ENCODE measurements around the gene KIRREL3.

The KIRREL3 gene

GRCh38 chr11:127000291-127000968 is at the start of gene KIRREL3:
Gene KIRREL3 (minus strand): TSS chr11:127000770.
- no peak for DNase-seq (ENCODE audit: low read depth)

DNA sequence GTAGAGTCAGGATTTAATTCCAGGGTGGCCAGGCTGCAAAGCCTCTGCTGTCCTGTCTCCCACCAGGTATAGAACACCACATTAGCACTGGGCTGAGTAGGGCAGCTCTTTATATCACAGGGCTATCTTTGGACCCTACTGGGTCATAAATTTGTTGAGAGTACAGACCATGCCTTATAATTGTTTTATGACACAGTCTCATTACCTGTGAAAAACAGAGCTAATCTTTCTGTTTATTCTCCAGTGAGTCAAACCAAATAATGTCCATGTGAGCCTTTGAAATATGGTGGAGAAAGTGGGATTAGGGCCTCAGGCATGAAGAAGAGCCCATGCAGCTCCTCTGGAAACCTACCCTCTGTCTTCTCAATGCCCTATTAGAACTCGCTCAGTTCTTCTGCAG is 49.6 kb upstream of the KIRREL3 start:
- DNase-seq (ENCODE audit: low read depth) = no peak

DNA sequence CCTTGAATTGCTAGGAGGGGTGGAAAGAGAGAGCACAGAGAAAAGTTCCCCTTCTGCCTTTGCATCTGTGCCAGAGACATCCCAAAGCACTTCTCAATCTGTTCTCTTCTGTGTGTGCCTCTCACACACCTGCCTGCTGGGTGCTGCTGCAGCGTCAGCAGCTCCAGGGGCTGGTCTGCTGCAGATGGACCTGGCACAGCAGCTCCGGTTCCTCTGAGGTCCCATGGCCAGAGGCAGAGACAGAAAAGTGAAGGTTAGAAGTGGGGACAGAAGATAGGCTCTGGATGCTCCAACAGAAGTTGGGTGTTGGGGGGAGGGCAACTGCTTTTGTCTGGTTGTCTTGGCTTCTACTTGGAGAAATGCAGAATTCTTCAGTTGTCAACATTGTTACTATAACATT is 48.9 kb upstream of the KIRREL3 start:
- no peak for DNase-seq (ENCODE audit: low read depth)

DNA sequence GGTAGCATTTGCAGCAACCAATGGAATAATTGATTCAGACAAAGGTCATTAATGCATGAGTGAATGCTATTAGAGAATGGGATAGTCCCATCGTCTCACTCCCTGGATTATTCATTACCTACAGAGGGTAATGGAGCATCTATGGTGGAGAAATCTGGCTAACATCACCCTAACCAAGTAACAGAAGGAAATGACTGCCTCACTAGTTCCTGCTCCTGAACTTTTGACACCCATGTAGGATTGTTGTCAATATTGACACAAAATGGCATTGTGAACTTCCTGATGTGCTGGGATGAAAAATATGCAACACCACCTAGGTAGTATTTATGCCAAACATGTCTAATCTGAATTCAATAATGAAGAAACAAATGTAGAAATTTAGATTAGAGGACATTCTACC is 44.0 kb upstream of the KIRREL3 start:
- DNase-seq (ENCODE audit: low read depth) = no peak

DNA sequence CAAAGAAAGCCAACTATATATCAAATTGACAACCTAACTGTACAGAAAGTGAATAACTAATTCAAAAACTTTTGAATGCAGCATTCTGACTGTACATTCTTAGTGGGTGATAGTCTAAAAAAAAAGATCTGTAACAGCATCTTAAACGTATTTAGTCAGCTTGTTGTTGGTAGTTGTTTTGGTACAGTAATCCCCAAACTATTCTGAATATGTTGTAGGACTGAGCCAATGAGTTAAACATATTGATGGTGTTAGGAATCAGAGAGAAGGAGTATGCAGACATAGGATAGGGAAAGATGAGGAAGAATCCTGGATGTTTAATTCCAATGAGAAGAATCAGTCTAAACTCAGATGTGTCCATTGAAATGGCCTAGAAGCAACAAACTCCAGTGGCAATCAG is 41.9 kb upstream of the KIRREL3 start:
- no peak for DNase-seq (ENCODE audit: low read depth)

DNA sequence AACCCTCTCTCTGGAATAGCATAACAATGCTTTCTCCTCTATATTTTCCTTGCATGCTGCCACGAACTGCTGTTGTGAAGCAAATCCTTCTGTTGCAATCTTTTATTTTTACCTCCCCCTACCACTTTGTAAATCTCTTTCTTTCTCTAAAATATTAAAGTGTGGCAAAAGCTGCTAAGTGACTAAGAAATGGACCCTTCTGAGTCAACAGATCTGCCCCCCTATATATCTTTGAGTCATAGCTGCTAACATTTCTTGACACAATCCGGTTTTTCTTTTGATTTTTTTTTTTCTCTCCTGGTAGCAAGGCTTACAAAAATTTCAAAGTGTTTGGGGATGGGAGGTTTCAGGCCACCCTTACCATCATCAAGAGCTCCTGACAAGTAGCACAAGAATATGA is 39.0 kb upstream of the KIRREL3 start:
- no peak for DNase-seq (ENCODE audit: low read depth)

DNA sequence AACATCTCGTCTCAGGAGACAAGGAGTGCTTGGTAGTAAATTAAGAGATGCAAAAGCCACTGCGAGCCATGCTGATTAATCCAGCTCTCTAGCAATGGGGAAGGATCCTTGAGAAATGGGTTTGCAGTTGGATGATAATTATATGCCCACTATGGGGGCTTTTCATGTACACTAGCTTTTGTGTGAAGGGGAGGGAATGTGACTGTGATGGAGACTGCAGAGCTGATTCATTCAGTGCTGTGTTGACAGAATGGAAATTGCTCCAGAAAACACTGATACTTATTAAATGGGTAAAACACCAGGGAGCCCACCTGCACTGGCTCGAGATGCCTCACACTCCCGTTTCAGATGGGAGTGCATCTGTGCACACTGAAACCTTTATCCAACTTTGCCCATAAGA is 37.0 kb upstream of the KIRREL3 start:
- DNase-seq (ENCODE audit: low read depth) = no peak

DNA sequence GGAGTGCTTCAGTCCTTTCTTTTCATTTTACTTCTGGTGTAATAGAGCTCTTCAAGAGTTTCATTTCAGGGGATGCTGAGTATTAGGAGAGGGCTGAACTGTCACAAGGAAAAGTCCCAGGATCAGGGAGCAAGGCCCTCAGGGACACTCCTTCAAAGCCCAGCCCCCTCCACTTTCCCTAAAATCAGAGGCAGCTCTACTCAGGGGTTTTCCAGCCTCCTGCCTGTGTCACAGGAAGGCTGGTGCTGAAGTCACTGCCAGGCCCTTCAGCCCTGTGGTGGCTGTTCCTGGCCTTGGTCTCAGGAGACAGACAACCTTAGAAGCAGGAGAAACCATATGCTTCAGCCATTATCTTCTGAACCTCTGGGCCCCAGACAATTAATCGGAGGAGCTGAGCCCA is 36.4 kb upstream of the KIRREL3 start:
- no peak for DNase-seq (ENCODE audit: low read depth)

GRCh38 chr11:127035824-127036223 is 35.3 kb upstream of the KIRREL3 start:
- no peak for DNase-seq (ENCODE audit: low read depth)

DNA sequence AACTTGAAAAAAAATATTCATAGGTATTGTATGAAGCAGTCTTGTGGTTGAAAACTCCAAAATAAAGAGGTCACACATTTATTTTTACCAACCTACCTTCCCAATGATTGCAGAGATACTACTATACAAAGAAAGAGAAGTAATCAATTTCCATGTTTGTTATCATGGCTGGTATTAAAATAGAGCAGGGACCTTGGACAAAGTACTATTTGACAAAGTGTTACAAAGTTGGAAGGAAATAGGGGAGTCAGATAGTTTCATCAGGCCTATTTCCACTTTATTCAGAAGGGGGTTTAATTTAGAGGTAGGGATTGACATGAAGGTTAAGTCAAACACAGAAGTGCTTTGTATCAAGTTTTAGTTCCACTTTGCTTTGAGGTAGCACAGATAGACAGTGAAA is 34.4 kb upstream of the KIRREL3 start:
- DNase-seq (ENCODE audit: low read depth) = no peak

DNA sequence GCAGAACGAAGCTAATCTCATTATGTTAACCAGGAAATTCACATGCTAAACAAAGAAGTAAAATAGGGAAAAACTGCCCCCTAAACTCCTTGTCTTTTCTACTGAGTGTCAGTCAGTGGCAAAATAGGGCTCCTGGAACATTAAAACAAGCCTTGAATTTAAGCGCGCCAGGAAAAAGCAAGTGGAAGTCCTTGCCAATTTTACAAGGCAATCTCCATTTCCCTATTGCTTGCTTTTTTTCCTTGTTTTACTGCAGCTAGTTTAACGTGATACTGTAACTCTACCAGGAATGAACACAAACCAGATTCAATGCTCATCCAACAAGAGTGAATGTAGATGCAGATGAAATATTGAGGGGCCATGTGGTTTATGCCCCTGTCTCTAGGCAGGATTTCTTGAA is 28.1 kb upstream of the KIRREL3 start:
- DNase-seq (ENCODE audit: low read depth) = no peak

DNA sequence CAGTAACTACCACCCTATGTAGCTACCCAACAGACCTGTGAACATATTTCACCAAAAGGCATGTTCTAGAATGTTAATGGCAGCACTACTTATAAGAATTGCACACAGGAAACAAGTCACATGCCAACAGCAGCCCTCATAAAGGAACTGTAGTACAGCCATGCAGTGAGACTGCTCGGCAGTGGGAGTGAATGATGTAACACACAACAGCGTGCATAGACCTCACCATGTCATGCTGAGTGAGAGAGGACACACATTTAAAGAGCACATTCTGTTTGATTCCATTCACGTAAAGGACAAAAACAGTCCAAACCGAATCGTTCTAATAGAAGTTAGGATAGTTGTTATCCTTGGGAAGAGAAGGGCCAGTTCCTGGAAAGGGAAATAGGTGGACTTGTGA is 27.2 kb upstream of the KIRREL3 start:
- no peak for DNase-seq (ENCODE audit: low read depth)

GRCh38 chr11:127027000-127027399 is 26.4 kb upstream of the KIRREL3 start:
- DNase-seq (ENCODE audit: low read depth) = no peak

GRCh38 chr11:127023991-127024390 is 23.4 kb upstream of the KIRREL3 start:
- DNase-seq (ENCODE audit: low read depth) = no peak

GRCh38 chr11:127018683-127019279 is 18.2 kb upstream of the KIRREL3 start:
- DNase-seq (ENCODE audit: low read depth) = no peak

- no peak for DNase-seq (ENCODE audit: low read depth)
Observed at GRCh38 chr11:127017482-127017881, 16.9 kb upstream of the KIRREL3 start.

DNA sequence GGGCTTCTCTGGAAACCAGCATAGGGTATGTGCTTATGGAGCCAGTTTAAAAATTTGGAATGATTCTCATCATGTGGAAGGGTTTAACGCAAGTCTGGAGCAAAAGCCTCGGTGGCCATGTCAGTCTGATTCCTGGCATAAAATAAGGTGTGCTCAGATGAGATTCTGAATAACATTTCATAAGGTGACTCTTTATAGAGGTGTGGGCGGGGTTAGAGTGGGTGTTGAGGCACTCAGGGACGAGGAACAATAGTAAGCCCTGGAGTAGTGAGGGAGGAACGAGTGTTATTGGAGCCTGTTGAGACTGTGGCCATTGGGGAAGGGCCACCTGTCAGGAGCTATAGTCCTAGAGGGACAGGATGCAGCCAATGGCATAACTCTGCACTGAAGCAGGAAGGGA is 13.0 kb upstream of the KIRREL3 start:
- no peak for DNase-seq (ENCODE audit: low read depth)

- DNase-seq (ENCODE audit: low read depth) = no peak
Observed at GRCh38 chr11:127006311-127006710, 5.7 kb upstream of the KIRREL3 start.

- DNase-seq (ENCODE audit: low read depth) = no peak
Observed at GRCh38 chr11:127003260-127003981, 2.9 kb upstream of the KIRREL3 start.

GRCh38 chr11:127002669-127003259 is 2.2 kb upstream of the KIRREL3 start:
- DNase-seq (ENCODE audit: low read depth) = no peak

- DNase-seq (ENCODE audit: low read depth) = no peak
Observed at GRCh38 chr11:127000981-127001380, 411 bp upstream of the KIRREL3 start.

- no peak for DNase-seq (ENCODE audit: low read depth)
Observed at GRCh38 chr11:126999366-126999765, 1.2 kb downstream of the KIRREL3 start.

DNA sequence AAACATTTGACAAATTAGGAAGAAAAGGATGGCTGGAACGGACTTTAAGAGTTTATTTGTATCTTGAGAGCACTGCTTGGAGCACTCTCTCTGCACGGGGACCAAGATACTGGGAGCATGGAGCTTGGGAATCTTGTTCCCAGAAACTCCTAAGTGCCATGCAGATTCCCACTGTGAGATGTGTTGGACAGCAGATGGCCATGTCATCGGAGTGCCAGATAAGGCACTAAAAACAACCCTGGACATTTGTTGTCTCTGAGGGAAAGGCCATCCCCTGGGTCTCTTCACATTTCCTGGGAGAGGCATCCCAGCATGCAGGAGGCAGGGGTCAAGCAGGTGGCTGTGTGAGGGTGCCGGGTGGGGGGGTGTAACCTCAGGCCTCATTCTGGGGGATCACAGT is 2.9 kb downstream of the KIRREL3 start:
- DNase-seq (ENCODE audit: low read depth) = no peak

All from stimulated activated CD8-positive, alpha-beta memory T cell treated with anti-CD3 and anti-CD28 coated beads, Interleukin-15, amount 100 ng/mL, for 24 hours (primary cell).